OCI-LY7 (cell line): ENCODE results near the gene MED27. TPM values are rescaled to one million over a fixed set of nuclear protein-coding genes. Genes with fewer than 3 reads are reported as not detected.

Experiments used
- Bru-seq: library from RNA; stranded (reverse); fragments of 400-500 nt; gene quantifications from one replicate; lab custom pipeline; 2021; lab: Mats Ljungman, UMichigan
- BruChase-seq, 2 experiments: library from RNA; stranded (reverse); fragments of 400-500 nt; gene quantifications; one replicate each; lab custom pipeline; 2021; lab: Mats Ljungman, UMichigan
- BruUV-seq: library from RNA; stranded (reverse); fragments of 400-500 nt; replicated peaks from 2 replicates; lab custom pipeline; 2021; lab: Mats Ljungman, UMichigan
- CTCF ChIA-PET: fragments of 300-600 bp; sonication (Branson Sonifier 250); formaldehyde crosslinking; loops from one replicate; lab custom pipeline; 2022; ENCODE audit warnings: antibody characterized with exemption; ENCODE audit not compliant: unreplicated experiment; lab: Charles Lee
- POLR2A ChIA-PET: fragments of 300-600 bp; sonication (Branson Sonifier 250); formaldehyde crosslinking; loops from one replicate; lab custom pipeline; 2022; ENCODE audit warnings: antibody characterized with exemption; lab: Charles Lee
- DNase-seq: peaks from one replicate; pipeline ENCODE4 v3.0.0-alpha.2; 2015; ENCODE audit warnings: low spot score
- H2AFZ ChIP-seq: fragments of 200-600 bp; sonication (generic), shearing (Covaris generic); 2 replicates; pipeline ENCODE4 v1.6.1; 2014; ENCODE audit warnings: mild to moderate bottlenecking, antibody characterized with exemption, low read length, moderate library complexity
- H3K27ac ChIP-seq: fragments of 200-600 bp; sonication (generic); 2 replicates; pipeline ENCODE4 v1.5.1; 2014; ENCODE audit warnings: mixed run types, low read depth, mild to moderate bottlenecking, moderate library complexity, low read length, inconsistent platforms; ENCODE audit not compliant: poor library complexity, severe bottlenecking
- H3K36me3 ChIP-seq: fragments of 200-600 bp; sonication (generic); 2 replicates; pipeline ENCODE4 v1.6.1; 2014; ENCODE audit warnings: mild to moderate bottlenecking, antibody characterized with exemption, low read length, moderate library complexity, mixed read lengths; ENCODE audit not compliant: insufficient read depth
- H3K4me1 ChIP-seq: fragments of 200-600 bp; sonication (generic); 2 replicates; pipeline ENCODE4 v1.5.1; 2014; ENCODE audit warnings: mild to moderate bottlenecking, low read length; ENCODE audit not compliant: insufficient read depth, poor library complexity, severe bottlenecking
- H3K4me2 ChIP-seq: fragments of 200-600 bp; sonication (generic); 2 replicates; pipeline ENCODE4 v1.6.1; 2014; ENCODE audit warnings: mild to moderate bottlenecking, low read length
- H3K4me3 ChIP-seq: fragments of 200-600 bp; sonication (generic); 2 replicates; pipeline ENCODE4 v1.5.1; 2014; ENCODE audit warnings: mild to moderate bottlenecking, low read depth, low read length; ENCODE audit not compliant: poor library complexity, severe bottlenecking
- H3K79me2 ChIP-seq: fragments of 200-600 bp; sonication (generic); 2 replicates; pipeline ENCODE4 v1.6.1; 2016; ENCODE audit warnings: low read depth, mild to moderate bottlenecking, low read length, moderate library complexity, mixed read lengths; ENCODE audit not compliant: insufficient read depth
- H3K9me2 ChIP-seq: fragments of 200-600 bp; sonication (generic); 2 replicates; pipeline ENCODE4 v1.6.1; 2016; ENCODE audit warnings: mild to moderate bottlenecking, low read length, mixed read lengths; ENCODE audit not compliant: insufficient read depth
- H3K9me3 ChIP-seq: fragments of 200-600 bp; sonication (generic); 2 replicates; pipeline ENCODE4 v1.6.1; 2014; ENCODE audit warnings: mild to moderate bottlenecking, mixed run types, low read length, mixed read lengths
- H4K20me1 ChIP-seq: fragments of 200-600 bp; sonication (generic); 2 replicates; pipeline ENCODE4 v1.6.1; 2014; ENCODE audit warnings: mild to moderate bottlenecking, antibody characterized with exemption, low read length, moderate library complexity, mixed read lengths; ENCODE audit not compliant: insufficient read depth
- CTCF ChIP-seq: fragments of 200-600 bp; sonication (generic); conservative IDR thresholded peaks from 2 replicates; pipeline ENCODE4 v1.5.1; 2014; ENCODE audit warnings: mild to moderate bottlenecking, antibody characterized with exemption, low read length, moderate library complexity, mixed read lengths
- EZH2phosphoT487 ChIP-seq: fragments of 200-600 bp; sonication (generic); IDR thresholded peaks from 2 replicates; pipeline ENCODE4 v1.6.1; 2018; ENCODE audit warnings: low read depth, borderline replicate concordance, mild to moderate bottlenecking, mixed run types, antibody characterized with exemption, low read length, moderate library complexity, mixed read lengths
- intact Hi-C: fragments of 100-400 bp; cut with micrococcal nuclease; formaldehyde crosslinking; loops from one replicate; pipeline ENCODE4 v1.10.0; 2022; ENCODE audit not compliant: unreplicated experiment
- long read RNA-seq: library from polyadenylated mRNA; stranded (forward); transcript quantifications from one replicate; pipeline ENCODE4 v2.0.0, GENCODE V29; 2022
- total RNA-seq, 2 experiments: library from RNA; depleted of rRNA in 1 of 2; stranded (reverse); fragments of >200 nt in 1 of 2; shearing (Covaris generic) in 1 of 2; gene quantifications; 2 replicates each; pipeline ENCODE4 v1.2.3, GENCODE V29; 2014 to 2022

Gene MED27
- total RNA-seq (2014; rRNA removed; shearing (Covaris generic)) (21.9 and 23.1 TPM in 2 replicates), total RNA-seq (2022) (29.9 and 32.6 TPM in 2 replicates), Bru-seq, nascent RNA (percentile 76 among the genes with signal in this experiment), BruChase-seq, experiment 1, labeled RNA remaining after a 6-hour chase (percentile 64 among the genes with signal in this experiment), BruChase-seq, experiment 2, labeled RNA remaining after a 2-hour chase (percentile 63 among the genes with signal in this experiment)
- long read RNA-seq, transcript MED27-201 (8 exons, 1,431 nt): major isoform, 28 of 33 reads
- long read RNA-seq, partial matches to known transcripts: 1 of 33 reads
- long read RNA-seq, other reads (novel, unspliced or antisense): 3 of 33 reads

DNA sequence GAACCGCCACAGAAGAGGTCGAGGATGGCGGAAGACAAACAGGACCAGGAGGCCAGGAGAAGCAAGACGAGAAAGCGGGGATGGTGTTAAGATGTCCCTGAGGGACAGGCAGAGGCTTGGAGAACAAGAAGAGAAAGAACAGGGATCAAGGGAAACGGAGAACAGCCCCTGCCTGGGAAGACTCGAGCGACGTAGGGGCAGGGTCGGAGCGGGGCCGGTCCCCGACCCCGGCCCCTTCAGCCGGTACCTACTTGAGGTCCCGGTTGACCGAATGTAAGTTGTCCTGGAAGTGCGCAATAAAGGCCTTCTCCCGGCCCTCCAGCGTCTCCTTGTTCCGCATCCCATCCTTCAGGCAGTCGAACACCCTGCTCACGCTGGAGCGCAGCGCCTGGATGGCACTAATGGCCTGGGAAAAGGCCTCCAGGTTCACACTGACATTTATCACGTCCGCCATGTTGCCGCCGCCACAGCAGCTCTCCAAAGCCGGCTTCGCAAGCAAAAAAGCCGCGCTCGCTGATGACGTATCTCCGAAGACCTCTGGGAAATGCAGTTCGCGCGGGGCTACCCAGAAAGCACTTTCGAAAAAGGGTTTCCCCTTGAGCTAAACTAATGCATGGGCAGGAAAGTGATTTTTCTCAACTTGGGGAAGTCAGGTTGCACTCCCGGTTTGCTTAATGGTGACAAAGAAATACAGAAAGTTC is at the start of gene MED27:
TSS of gene MED27 (minus strand) at position 477 of the 701 bp plus-strand sequence. CDS start at position 454, 23 bp downstream.
- Histone ChIP-seq H2AFZ (peak within 1 kb of the TSS; percentile 98), H3K4me1 (peaks cover 18% of the 10 kb centered on the region), H3K9me2 (no peaks in the 10 kb centered on the region), H3K4me2 (peak within 1 kb of the TSS; percentile 89), H3K36me3 (peaks cover 29% of the 10 kb centered on the region), H3K79me2 (peaks cover 19% of the 10 kb centered on the region; the same call in 1 of the 2 replicates), H4K20me1 (no peaks in the 10 kb centered on the region), H3K27ac (no peak within 1 kb of the TSS), H3K4me3 (peak within 1 kb of the TSS; percentile 97), H3K9me3 (no peaks in the 10 kb centered on the region)
- no peak for TF ChIP-seq CTCF
- TSS peak; percentile 52 for BruUV-seq
- ChIA-PET POLR2A (interaction anchor here (0.5 to 0.6 kb wide), 2 partner anchors 12 to 53 kb away, joined by 3 read pairs; no protein-coding TSS in a partner anchor), CTCF (no interaction called here)
- intact Hi-C loops: no loop called here
- DNase-seq: peak; percentile 95

- Histone ChIP-seq H3K79me2 (no peaks in the 10 kb centered on the region), H3K4me1 (no peaks in the 10 kb centered on the region), H4K20me1 (no peaks in the 10 kb centered on the region), H2AFZ (no peak overlapping the region), H3K9me3 (no peaks in the 10 kb centered on the region), H3K4me2 (no peak overlapping the region), H3K36me3 (no peaks in the 10 kb centered on the region), H3K27ac (no peak overlapping the region), H3K9me2 (no peaks in the 10 kb centered on the region), H3K4me3 (no peak overlapping the region)
- CTCF ChIA-PET: no interaction called here
- DNase-seq: no peak
- TF ChIP-seq EZH2phosphoT487 (no peak), CTCF (no peak)
- POLR2A ChIA-PET: no interaction called here
- no TSS peak for BruUV-seq
- intact Hi-C loops: no loop called here
These were observed 48.3 kb upstream of the MED27 start for GRCh38 chr9:132127888-132128534.
